K562 (cell line): ENCODE measurements around the gene MS4A5. TPM values are rescaled to one million over a fixed set of nuclear protein-coding genes. Genes with fewer than 3 reads are reported as not detected.

Experiments used
- BRF2 ChIP-seq: IDR thresholded peaks from 3 replicates; pipeline ENCODE4 v1.6.1; 2011; ENCODE audit warnings: borderline replicate concordance, mild to moderate bottlenecking; ENCODE audit not compliant: insufficient read length, insufficient read depth
- GABPA ChIP-seq: fragments of 200-800 bp; sonication (Bioruptor generic); conservative IDR thresholded peaks from 2 replicates; pipeline ENCODE4 v1.6.1; 2016; ENCODE audit warnings: low read depth, missing genetic modification characterization, missing compliant biosample characterization
- L3MBTL2 ChIP-seq: fragments of 450-650 bp; IDR thresholded peaks from 2 replicates; pipeline ENCODE4 v1.6.1; 2016; ENCODE audit warnings: mild to moderate bottlenecking, moderate library complexity
- SPI1 ChIP-seq: IDR thresholded peaks from 2 replicates; pipeline ENCODE4 v1.6.1; 2011; ENCODE audit warnings: low read depth, low read length, control low read depth, borderline replicate concordance
- ZBTB40 ChIP-seq, 2 experiments: fragments of 450-650 bp in 1 of 2; sonication (generic) in 1 of 2; formaldehyde crosslinking in 1 of 2; IDR thresholded peaks; 2 replicates each; pipeline versions ENCODE4 v1.7.1 to v1.9.0; 2016 to 2022; ENCODE audit warnings: inconsistent platforms in 1 of 2, mild to moderate bottlenecking in 1 of 2, missing genetic modification reagents in 1 of 2
- ZNF3 ChIP-seq: fragments of 250-450 bp; sonication (Bioruptor Pico); IDR thresholded peaks from 2 replicates; pipeline ENCODE4 v1.5.0; 2021; ENCODE audit warnings: mild to moderate bottlenecking, moderate library complexity
- polyA plus RNA-seq, 8 experiments: library from polyadenylated mRNA; depleted of rRNA in 4 of 8; stranded (reverse) in 5 of 8; unstranded in 3 of 8; fragments of >200 nt; fragmentation: Nextera tagmentation in 2 of 8; fragmentation: Illumina TruSeq in 1 of 8; extraction: Ambion mirVana in 2 of 8; extraction: Trizol in 1 of 8; gene quantifications; 2 replicates each; pipeline versions ENCODE4 v1.2.1 to v1.2.3, GENCODE V29; 2011 to 2014; ENCODE audit warnings: inconsistent platforms in 1 of 8, missing spikeins in 1 of 8
- total RNA-seq, 7 experiments: library from RNA; depleted of rRNA in 6 of 7; stranded (reverse); fragments of >200 nt in 6 of 7; fragmentation: Illumina TruSeq in 2 of 7; extraction: Trizol in 2 of 7; gene quantifications; 2 replicates each; pipeline versions ENCODE4 v1.2.1 to v1.2.3, GENCODE V29; 2011 to 2021; ENCODE audit warnings: low replicate concordance in 1 of 7

The MS4A5 gene
- total and polyA plus RNA-seq, 9 of the 15 experiments (the other 6 are each of a cell fraction or from before 2014, with no cell fraction given), result not detected

- TF ChIP-seq ZBTB40 (IDR thresholded peaks at IDR 0.05), result peak; percentile 73
- no peak for TF ChIP-seq ZBTB40 (CRISPR knock-in tag; IDR thresholded peaks at IDR 0.05)
- TF ChIP-seq GABPA (tag), result peak; percentile 63
- no peak for TF ChIP-seq ZNF3 (CRISPR knock-in tag)
- TF ChIP-seq L3MBTL2, result peak; percentile 21; the same call in 1 of the 2 replicates
- TF ChIP-seq BRF2, result no peak
- TF ChIP-seq SPI1, result peak; percentile 87; the same call in 1 of the 2 replicates
Observed at GRCh38 chr11:60482361-60482760, 53.0 kb downstream of the MS4A5 start (continued).
